Measurements from ENCODE around the gene TP53BP1.

Gene TP53BP1

DNA sequence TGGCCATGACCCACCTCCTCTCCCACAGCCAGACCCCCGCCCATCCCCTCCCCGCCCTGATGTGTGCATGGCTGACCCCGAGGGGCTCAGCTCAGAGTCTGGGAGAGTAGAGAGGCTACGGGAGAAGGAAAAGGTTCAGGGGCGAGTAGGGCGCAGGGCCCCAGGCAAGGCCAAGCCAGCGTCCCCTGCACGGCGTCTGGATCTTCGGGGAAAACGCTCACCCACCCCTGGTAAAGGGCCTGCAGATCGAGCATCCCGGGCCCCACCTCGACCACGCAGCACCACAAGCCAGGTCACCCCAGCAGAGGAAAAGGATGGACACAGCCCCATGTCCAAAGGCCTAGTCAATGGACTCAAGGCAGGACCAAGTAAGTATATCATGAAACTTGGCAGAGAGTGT, 36.2 kb upstream of the TP53BP1 start:
- Histone ChIP-seq H3K9me3 (replicated peaks; ENCODE audit: insufficient read depth, low read length) (no peaks in the 10 kb centered on the region), H2AFZ (ENCODE audit: low read length) (no peak overlapping the region), H3K79me2 (ENCODE audit: low read length) (no peaks in the 10 kb centered on the region), H3K4me2 (ENCODE audit: low read depth, low read length) (no peak overlapping the region), H3K9ac (ENCODE audit: low read length) (no peak overlapping the region), H3K9me2 (replicated peaks; ENCODE audit: insufficient read depth, low read length) (no peaks in the 10 kb centered on the region), H3K4me1 (ENCODE audit: low read length) (peaks cover 11% of the 10 kb centered on the region), H3K27ac (ENCODE audit: low read length) (no peak overlapping the region), H3K27me3 (replicated peaks; ENCODE audit: insufficient read depth, low read length) (no peaks in the 10 kb centered on the region), H3K36me3 (replicated peaks; ENCODE audit: insufficient read depth, low read length) (no peaks in the 10 kb centered on the region), H4K20me1 (ENCODE audit: insufficient read depth, low read length) (no peaks in the 10 kb centered on the region), H3F3A (ENCODE audit: insufficient read depth, low read length) (no peaks in the 10 kb centered on the region), H3K4me3 (ENCODE audit: low read length) (no peak overlapping the region)
- TF ChIP-seq CTCF (IDR thresholded peaks at IDR 0.05; ENCODE audit: low read length) (no peak), EZH2phosphoT487 (IDR thresholded peaks at IDR 0.05; ENCODE audit: low read length) (no peak), EZH2 (optimal IDR thresholded peaks at IDR 0.05; ENCODE audit: low read depth, low read length) (no peak)
- no peak for DNase-seq

- H3K4me1 ChIP-seq (ENCODE audit: low read length) = peaks cover 11% of the 10 kb centered on the region
- DNase-seq = no peak
- H3K79me2 ChIP-seq (ENCODE audit: low read length) = no peaks in the 10 kb centered on the region
- no peaks in the 10 kb centered on the region for H3K27me3 ChIP-seq (replicated peaks; ENCODE audit: insufficient read depth, low read length)
- H2AFZ ChIP-seq (ENCODE audit: low read length) = no peak overlapping the region
- H3K36me3 ChIP-seq (replicated peaks; ENCODE audit: insufficient read depth, low read length) = no peaks in the 10 kb centered on the region
- H3F3A ChIP-seq (ENCODE audit: insufficient read depth, low read length) = no peaks in the 10 kb centered on the region
- TF ChIP-seq CTCF (IDR thresholded peaks at IDR 0.05; ENCODE audit: low read length) (no peak), EZH2phosphoT487 (IDR thresholded peaks at IDR 0.05; ENCODE audit: low read length) (no peak), EZH2 (optimal IDR thresholded peaks at IDR 0.05; ENCODE audit: low read depth, low read length) (no peak)
- no peaks in the 10 kb centered on the region for H3K9me3 ChIP-seq (replicated peaks; ENCODE audit: insufficient read depth, low read length)
- no peaks in the 10 kb centered on the region for H3K9me2 ChIP-seq (replicated peaks; ENCODE audit: insufficient read depth, low read length)
- no peaks in the 10 kb centered on the region for H4K20me1 ChIP-seq (ENCODE audit: insufficient read depth, low read length)
- no peak overlapping the region for H3K27ac ChIP-seq (ENCODE audit: low read length)
- H3K4me2 ChIP-seq (ENCODE audit: low read depth, low read length) = no peak overlapping the region
- no peak overlapping the region for H3K4me3 ChIP-seq (ENCODE audit: low read length)
- no peak overlapping the region for H3K9ac ChIP-seq (ENCODE audit: low read length)
Measured at GRCh38 chr15:43528542-43529007, 35.6 kb upstream of the TP53BP1 start.

GRCh38 chr15:43527802-43528541, 35.0 kb upstream of the TP53BP1 start:
- H3K9me3 ChIP-seq (replicated peaks; ENCODE audit: insufficient read depth, low read length) = no peaks in the 10 kb centered on the region
- no peak overlapping the region for H3K4me3 ChIP-seq (ENCODE audit: low read length)
- no peaks in the 10 kb centered on the region for H3K36me3 ChIP-seq (replicated peaks; ENCODE audit: insufficient read depth, low read length)
- H3K27me3 ChIP-seq (replicated peaks; ENCODE audit: insufficient read depth, low read length) = no peaks in the 10 kb centered on the region
- H3K79me2 ChIP-seq (ENCODE audit: low read length) = no peaks in the 10 kb centered on the region
- H3K4me2 ChIP-seq (ENCODE audit: low read depth, low read length) = no peak overlapping the region
- TF ChIP-seq EZH2phosphoT487 (IDR thresholded peaks at IDR 0.05; ENCODE audit: low read length) (no peak), EZH2 (optimal IDR thresholded peaks at IDR 0.05; ENCODE audit: low read depth, low read length) (no peak), CTCF (IDR thresholded peaks at IDR 0.05; ENCODE audit: low read length) (no peak)
- H3K9ac ChIP-seq (ENCODE audit: low read length) = no peak overlapping the region
- no peaks in the 10 kb centered on the region for H3F3A ChIP-seq (ENCODE audit: insufficient read depth, low read length)
- no peak overlapping the region for H3K27ac ChIP-seq (ENCODE audit: low read length)
- no peak overlapping the region for H2AFZ ChIP-seq (ENCODE audit: low read length)
- no peak for DNase-seq
- H3K4me1 ChIP-seq (ENCODE audit: low read length) = peaks cover 11% of the 10 kb centered on the region
- no peaks in the 10 kb centered on the region for H4K20me1 ChIP-seq (ENCODE audit: insufficient read depth, low read length)
- H3K9me2 ChIP-seq (replicated peaks; ENCODE audit: insufficient read depth, low read length) = no peaks in the 10 kb centered on the region
